Left colon (tissue), 2 donors: Measurements from ENCODE around the gene SLBP. TPM values are rescaled to one million over a fixed set of nuclear protein-coding genes. Genes with fewer than 3 reads are reported as not detected.
A peak's percentile ranks its signal among the peaks of the same experiment; 100 is the strongest.
"Not testable (repeated sequence)": the region's sequence is repeated elsewhere in the genome, so short reads cannot be mapped to it uniquely, and the experiment has no call there.

ENCODE experiments used
- ATAC-seq: fragments of 200-7000 bp; cut with Tn5 transposase; one replicate; pipeline ENCODE4 v1.9.1; 2020; ENCODE audit warnings: mild to moderate bottlenecking, moderate library complexity
- DNase-seq, 2 donors: peaks; one replicate each; pipeline ENCODE4 v3.0.0-alpha.2; 2020
- intact Hi-C, 2 donors: fragments of 100-400 bp; cut with DNase I in 1 of 2; cut with micrococcal nuclease in 1 of 2; formaldehyde crosslinking; loops; one replicate each; pipeline versions ENCODE4 v1.11.2 to v1.14.0; 2022; cut with DNase I, micrococcal nuclease
- total RNA-seq, 2 donors: library from RNA; stranded (reverse); fragmentation: NEBNext Ultra II Directional; extraction: Animal tissue kit (Norgen Biotek cat#: 25700); gene quantifications; one replicate each; pipeline ENCODE4 v1.2.1, GENCODE V29; 2021
- donor health status: DM: no; HTN: no; CAD: no.
- donor health status: DM: yes; HTN: yes; CAD: no.

The SLBP gene
- total RNA-seq, 2 donors from 2014 or later, result 23.3 to 27.3 TPM

DNA sequence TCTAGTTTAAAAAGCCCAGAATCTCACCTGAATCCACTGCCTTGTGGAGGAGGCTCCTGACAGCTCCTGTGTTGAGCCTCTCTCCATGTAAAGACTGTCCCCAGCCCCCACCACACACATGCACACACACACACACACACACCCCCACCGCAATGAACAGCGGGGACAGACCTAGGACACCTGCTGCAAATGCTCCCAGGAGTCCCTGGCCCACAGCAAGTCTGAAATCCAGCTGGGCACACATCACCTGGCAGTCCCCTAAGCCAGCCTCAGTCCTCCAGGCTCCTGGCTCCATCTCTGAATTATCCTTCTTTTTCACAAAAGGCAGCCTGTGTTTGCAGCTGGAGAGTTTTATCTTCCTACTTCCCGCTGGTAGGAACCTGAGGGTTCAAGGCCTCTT lies 21.4 kb downstream of the SLBP start:
- ATAC-seq (no peak), DNase-seq (no peak)
- intact Hi-C loops, result loop anchor here in 1 of 2 donors (5.0 kb wide), 1 partner anchor 37 kb away; no protein-coding TSS in a partner anchor

DNA sequence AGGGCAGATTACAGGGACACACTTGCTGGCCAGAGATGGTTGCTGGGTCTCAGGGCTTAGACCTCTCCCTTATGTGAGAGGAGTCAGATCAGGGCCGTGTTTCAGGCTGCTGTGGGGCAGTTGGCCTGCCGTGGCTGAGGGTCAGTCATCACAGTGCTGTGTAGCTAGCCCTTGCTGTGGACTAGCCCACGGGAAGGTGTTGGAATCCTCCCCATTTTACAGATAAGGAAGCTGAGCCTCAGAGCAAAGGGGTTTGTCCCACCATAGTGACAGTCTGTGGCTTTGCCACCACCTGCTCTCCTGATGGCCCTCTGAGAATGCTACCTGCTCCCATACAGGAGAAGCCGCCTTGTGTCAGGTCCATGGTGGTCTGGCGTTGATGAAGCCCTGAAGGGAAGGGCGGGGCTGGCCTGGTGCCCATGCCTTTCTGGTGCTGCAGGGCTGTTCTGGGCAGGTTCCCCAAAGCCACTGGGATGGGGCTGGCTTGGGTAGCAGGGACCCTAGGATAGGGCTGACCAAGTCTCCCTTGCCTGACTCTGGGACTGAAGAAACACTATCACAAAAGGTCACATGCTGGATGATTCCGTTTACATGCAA lies 25.6 kb downstream of the SLBP start:
- intact Hi-C loops, result no loop called here
- DNase-seq, result no peak

DNA sequence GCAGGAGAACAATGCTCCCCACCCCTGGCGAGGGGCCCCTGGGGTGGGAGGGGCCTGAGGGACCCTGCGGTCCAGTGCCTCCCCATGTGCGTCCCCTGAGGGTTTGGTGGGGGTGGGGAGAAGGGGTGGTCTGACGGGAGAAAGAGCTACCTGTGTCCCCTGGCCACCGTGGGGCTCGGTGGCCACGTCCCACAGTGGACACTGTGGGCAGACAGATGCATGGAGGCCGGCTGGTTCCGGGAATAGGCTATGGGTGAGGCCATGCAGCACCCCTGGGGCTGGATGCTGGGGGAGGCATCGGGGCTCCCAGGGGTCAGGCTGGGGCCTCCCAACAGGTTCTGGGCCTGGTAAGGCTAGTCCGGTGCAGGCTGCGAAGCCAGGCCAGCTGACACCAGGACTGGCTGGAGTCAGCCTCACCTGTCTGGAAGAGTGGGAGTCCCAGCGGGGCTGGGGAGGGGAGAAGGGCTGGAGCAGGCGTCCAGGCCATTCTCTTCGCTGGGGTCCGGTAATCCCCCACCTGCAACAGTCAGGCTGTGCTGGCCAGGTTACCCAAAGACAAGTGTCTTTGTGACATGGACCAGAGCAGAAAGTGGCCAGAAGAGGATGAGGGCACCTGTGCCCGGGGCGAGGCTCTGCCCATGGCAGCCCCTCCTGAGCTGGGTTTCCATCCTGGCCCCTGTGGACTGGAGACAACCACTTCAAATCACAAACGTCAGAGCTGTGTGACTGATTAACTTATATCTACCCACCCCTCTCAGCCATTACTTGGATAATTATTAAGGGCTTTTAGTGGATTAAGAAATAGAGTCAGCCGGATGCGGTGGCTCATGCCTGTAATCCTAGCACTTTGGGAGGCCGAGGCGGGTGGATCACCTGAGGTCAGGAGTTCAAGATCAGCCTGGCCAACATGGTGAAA lies 26.6 kb downstream of the SLBP start:
- ATAC-seq (no peak), DNase-seq (no peak)
- intact Hi-C loops, result no loop called here

More for the DNA sequence above, 25.6 kb downstream of the SLBP start:
- no peak for ATAC-seq

DNA sequence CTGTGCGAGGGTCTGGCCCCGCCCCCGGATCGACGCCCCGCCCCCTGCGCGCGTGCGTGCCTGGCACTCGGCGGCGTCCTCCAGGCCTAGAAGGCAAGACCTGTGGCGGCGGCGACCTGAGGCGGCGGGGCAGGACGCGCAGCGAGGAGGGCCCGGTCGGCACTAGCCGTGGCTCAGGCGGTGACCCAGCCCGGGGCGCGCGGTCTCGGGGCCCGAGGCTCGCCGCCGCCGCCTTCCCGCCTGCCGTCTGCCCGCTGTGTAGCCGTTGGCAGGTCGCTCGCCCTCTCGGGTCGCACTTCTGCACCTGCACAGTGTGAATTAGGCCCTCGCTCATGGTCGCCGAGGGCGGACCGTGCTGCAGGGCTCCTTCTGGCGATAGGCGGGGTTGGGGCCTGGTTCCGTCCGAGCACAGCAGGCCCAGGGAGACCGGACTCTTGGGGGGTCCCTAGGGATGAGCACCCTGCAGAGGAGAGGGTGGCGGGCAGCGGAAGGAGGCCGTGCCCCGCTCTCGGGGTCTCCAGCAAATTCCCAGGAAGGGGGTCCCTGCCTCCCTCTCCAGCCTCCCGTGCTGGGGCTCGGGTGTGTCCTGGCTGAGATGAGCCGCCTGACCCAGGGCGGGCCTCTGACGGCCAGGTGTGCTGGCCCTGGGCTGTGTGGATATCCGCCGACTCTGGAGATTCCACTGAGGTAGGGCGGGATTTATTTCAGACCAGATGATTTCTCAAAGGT lies 27.4 kb downstream of the SLBP start:
- intact Hi-C loops, result no loop called here
- peak; percentile 49 for ATAC-seq
- peak; percentile 35 to 97 for DNase-seq

DNA sequence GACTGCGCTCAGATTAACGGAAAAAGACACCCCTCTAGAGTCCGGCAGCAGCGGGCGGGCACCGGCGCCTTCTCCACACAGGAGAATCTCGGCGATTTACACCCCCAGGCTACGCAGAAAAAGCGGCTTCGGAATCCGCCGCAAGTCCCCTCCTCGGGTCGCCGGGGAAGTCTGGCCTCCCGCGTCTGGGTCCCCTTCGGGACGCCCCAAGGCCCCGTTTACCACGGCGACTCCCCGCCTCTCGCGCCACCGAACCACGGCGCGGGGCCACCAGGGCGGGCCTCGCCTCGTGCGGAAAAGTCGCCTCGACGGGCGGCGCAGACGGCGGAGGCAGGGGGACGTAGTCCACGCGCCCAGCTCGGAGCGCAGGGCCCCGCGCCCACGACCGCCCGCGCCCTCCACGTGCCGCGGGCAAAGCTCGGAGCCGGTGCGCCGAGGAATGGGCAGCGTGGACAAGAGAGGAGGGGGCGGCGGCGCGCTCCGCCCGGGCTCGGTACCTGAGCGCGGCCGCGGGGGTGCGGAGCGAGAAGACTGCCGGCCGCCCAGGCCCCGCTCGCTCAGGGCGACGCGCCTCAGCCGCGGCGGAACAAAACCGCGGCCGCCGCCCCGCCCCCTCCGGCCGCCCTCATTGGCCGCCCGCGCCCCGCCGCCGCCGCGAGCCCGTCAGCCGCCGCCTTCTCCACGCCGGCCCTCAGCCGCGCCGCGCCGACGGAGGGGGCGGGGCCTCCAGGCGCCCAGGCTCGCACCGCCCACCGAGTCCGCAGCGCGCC lies 28.2 kb downstream of the SLBP start, which contains the start of gene FAM53A:
Gene FAM53A (minus strand): TSS at position 578 of the 770 bp plus-strand sequence. CDS start 15,572 bp downstream, outside the sequence.
- intact Hi-C loops, result no loop called here
- peak; percentile 91 for ATAC-seq
- DNase-seq, result peak; percentile 47 to 86

DNA sequence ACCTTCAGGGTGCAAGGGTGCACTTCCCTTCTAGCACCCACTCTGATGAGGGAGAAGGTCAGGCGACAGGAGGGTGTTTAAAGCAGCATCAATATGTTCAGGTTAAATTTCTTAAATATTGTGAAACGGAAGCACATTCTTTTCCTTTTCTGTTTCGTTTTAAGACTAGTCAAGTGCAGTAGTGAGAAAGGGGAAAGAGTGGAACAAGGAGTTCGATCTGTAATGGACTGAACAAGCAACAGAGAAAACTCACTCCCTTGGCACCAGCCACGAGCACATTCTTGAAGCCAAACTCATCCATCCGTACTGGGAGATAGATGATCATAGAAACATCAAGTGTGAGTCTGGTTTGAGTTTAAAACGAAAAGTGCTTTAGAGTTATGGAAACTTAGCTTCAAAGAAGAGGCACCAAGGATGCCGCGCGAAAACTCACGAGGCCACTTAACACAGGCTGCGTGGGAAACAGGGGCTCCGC lies 28.8 kb downstream of the SLBP start:
- no peak for ATAC-seq
- intact Hi-C loops, result no loop called here
- DNase-seq, result no peak

DNA sequence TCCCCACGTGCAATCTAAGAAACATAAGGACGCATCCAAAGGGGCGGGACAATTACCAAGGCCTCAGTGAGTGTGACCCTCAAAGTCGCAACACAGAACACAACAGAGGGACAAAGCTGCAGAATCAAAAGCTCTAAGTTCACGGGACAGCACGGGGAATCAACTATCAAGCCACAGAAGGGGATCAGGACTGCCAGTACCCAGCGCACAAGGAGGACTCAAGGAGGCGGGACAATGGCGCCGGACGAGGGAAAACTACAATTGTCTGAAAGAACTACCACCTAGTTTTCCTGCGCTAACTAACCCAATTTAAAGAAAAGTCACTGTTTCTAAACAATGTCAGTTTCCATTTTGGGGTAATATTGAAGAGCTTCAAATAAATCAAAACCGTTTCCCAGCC lies 29.3 kb downstream of the SLBP start:
- intact Hi-C loops, result no loop called here
- no peak for ATAC-seq
- DNase-seq, result no peak

DNA sequence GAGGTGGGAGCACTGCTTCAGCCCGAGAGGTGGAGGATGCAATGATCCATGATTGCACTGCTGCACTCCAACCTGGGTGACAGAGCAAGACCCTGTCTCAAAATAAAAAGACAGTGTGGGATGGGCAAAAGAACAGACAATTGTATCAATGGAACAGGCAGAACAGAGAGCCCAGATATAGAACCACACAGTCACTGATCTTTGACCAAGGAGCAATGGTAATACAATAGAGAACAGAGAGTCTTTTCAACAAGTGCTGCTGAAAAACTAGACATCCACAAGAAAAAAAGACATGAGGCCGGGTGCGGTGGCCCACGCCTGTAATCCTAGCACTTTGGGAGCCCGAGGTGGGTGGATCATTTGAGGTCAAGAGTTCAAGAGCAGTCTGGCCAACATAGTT lies 33.9 kb downstream of the SLBP start:
- DNase-seq (no peak), ATAC-seq (no peak)
- intact Hi-C loops, result no loop called here

DNA sequence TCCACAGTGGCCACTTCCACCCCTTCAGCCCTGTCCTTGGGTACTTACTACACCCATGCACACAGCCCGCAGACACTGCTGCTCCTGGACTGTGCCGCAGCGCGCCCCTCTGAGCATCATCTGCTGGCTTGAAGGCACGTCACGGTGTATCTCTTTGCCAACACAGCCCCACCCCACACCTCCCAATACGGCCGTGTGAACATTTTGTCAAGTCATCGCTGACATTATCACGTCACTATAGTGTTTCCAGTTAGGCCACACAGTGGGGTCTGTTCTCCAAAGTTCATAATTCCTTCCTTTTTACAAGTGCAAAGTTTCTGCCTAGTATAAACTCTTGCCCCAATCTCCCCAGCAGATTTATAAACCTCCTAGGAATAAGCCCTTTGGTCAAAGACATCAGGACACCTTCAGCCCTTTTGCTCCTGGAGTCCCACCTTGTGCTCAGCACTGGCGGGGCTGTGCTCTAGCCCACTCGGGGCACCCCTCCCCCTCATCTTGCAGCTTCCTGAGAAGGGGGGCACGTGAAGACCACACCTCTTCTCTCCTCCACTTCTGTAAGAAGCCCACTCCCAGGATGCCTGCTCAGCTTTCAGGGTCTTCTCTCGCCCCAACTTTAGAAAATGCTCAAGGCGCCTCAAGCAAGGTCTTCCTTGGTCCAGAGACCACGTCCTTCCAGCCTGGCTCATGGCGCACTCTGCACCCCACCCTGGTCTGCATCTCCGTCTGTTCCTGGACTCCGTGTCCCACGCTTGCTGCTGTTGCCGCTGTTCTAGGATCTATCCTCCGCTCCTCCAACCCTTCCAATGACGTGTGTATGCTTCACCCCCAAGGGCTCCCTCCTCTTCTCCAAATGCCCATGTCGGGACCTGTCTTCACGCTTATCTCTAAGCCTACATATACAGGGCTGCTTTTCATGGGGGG lies 35.3 kb downstream of the SLBP start:
- no peak for ATAC-seq
- DNase-seq, result no peak
- intact Hi-C loops, result no loop called here

DNA sequence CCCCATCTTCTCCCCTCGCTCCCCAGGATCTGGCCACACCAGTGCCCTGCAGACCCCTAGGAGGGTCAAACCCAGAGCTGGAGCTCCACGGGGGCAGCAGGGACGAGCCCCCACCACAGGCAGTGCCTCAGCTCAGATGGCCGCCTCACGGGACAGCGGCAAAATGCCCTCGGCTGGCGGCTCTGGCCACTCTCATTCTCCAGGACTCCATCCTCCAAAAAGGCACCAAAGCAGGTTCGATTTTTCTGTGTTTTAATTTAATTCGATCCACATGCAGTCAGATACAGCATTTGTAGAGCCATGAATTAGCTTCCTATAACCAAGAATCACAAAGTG lies 36.3 kb downstream of the SLBP start:
- intact Hi-C loops, result no loop called here
- DNase-seq, result no peak

DNA sequence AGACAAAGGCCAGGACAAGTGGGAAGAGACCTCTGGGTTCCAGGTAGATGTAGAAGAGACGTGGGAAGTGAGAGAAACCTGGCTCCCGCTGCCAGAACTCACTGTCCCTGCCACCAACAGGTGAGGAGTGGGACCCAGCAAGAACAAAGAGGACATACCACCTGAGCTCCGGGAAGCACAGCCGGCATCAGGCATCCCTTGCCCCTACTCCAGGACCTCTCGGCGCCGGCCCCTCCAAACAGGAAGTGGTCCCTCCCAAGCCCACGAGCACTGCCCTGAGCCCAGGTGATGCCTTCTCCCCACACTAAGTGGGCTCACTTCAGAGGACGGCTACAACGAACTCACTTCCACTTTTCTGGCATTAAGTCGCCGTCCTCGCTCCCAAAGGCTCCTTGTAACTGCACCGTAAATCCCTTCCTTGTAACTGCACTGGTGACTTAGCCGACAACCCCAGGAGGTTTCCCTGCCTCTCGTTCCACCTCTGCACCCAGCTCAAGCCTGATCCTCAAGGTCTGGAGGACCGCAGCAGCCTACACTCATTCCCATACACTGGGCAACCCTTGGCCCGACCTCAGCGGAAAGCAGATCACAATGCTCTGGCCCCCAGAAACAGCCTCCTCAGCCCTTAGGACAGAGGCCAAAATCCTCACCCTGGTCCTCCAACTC lies 36.9 kb downstream of the SLBP start:
- ATAC-seq (no peak), DNase-seq (no peak)
- intact Hi-C loops, result no loop called here

More for the DNA sequence above, 36.3 kb downstream of the SLBP start:
- ATAC-seq, result no peak

DNA sequence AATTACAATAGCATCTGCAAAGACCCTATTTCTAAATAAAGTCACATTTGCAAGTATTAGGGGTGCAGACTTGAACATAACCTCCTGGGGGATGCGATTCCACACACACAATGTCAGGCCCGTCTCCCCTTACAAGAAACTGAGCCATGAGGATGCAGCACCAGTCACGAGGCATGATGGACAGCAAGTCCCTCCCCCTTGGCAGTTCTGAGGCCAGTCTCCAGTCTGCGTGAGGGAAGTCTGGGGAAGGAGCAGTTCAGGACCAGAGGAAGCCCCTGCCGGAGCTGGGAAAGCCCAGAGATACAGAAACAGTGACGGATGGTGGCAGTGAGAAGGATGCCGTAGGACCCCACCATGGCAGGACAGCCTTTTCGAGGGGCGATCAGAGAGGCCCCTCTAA lies 37.4 kb downstream of the SLBP start:
- ATAC-seq, result no peak
- intact Hi-C loops, result no loop called here
- DNase-seq, result no peak

DNA sequence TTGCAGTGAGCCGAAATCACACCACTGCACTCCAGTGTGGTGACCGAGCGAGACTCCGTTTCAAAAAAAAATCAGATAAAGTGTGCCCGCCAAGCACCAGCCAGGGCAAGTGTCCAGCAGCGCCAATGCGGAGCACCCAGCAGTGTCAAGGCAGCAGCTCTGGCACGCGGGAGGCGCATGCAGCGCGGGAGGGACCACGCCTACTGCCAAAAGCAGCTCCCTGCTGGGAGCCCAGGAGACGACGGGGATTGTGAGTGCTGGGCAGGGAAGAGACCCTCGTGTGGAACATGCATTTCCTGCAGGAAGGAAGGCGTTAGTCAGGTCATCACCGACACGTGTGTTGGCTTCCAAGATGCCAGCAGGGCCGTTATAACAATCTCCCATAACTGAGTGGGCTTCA lies 38.4 kb downstream of the SLBP start:
- ATAC-seq (no peak), DNase-seq (no peak)
- intact Hi-C loops, result no loop called here

DNA sequence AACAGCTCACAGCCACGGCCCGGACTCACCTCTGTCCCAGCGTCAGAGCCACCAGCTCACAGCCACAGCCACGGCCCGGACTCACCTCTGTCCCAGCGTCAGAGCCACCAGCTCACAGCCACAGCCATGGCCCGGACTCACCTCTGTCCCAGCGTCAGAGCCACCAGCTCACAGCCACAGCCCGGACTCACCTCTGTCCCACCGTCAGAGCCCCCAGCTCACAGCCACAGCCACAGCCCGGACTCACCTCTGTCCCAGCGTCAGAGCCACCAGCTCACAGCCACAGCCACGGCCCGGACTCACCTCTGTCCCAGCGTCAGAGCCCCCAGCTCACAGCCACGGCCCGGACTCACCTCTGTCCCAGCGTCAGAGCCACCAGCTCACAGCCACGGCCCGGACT lies 41.1 kb downstream of the SLBP start:
- intact Hi-C loops, DNase-seq, ATAC-seq: not testable (repeated sequence)

DNA sequence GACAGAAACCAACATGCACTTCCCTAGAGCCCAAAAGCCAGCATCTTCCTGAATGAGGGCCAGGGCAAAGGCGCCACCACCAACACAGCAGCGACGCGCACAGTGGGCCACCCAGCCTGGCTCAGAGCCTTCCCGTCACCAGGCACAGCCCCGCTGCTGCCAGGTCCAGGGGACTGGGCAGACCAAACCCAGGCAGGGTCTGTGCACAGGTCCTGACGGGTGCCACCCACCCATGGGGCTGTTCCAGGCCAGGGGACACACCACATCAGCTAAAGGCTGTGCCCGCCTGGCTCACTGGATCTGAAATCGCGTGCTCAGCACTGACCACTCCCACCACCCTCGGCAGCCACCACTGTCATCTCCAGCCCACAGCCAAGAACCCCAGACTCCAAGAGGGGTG lies 41.8 kb downstream of the SLBP start:
- no peak for ATAC-seq
- DNase-seq, result no peak
- intact Hi-C loops, result no loop called here

DNA sequence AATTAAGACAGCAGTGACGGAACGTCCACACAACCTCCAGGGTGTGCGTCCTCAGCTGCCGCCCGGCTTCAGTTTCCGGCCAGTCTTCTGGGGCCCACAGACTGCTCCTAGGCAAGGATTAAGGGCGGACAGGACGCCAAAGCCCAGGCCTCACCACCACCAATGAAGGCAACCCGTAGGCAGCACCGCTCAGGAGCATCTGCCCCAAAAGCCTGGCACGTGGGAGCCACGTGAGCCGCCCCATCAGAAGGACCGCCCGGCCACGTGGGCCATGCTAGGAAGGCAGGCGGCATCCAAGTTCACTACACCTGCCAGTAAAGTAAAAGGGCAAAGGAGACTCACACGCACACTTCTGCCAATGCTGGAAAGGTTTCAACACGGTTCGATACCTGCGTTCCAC lies 42.3 kb downstream of the SLBP start:
- DNase-seq (no peak), ATAC-seq (no peak)
- intact Hi-C loops, result no loop called here

DNA sequence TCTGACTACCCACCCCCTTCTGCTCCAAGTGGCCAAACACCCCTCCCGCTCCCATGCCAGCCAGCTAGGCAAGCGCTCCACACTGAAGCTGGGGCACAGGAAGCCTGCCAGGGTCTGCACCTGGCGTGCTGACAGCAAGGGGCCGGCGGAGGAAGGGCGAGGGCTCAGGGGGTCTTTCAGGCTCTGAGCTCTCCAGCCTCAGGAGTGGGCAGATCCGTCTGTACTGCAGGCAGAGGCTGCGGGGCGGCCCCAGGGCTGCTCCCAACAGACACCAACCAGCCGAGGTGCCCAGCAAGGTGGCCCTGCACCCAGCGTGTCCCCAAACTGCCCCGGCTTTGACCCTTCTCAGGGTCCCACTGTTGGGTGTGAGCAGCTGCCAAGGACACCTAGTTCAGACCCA lies 42.8 kb downstream of the SLBP start:
- intact Hi-C loops, result no loop called here
- ATAC-seq (no peak), DNase-seq (no peak)
